PC-9 (cell line): ENCODE data around the gene SYK.

ENCODE experiments used
- CTCF ChIP-seq: fragments of 200-600 bp; sonication (generic); conservative IDR thresholded peaks from 2 replicates; pipeline ENCODE4 v1.6.1; 2017; ENCODE audit warnings: mixed run types, antibody characterized with exemption, mild to moderate bottlenecking, moderate library complexity
- EZH2 ChIP-seq: fragments of 200-600 bp; sonication (generic); IDR thresholded peaks from 2 replicates; pipeline ENCODE4 v1.8.0; 2017; ENCODE audit warnings: antibody characterized with exemption, low read depth

DNA sequence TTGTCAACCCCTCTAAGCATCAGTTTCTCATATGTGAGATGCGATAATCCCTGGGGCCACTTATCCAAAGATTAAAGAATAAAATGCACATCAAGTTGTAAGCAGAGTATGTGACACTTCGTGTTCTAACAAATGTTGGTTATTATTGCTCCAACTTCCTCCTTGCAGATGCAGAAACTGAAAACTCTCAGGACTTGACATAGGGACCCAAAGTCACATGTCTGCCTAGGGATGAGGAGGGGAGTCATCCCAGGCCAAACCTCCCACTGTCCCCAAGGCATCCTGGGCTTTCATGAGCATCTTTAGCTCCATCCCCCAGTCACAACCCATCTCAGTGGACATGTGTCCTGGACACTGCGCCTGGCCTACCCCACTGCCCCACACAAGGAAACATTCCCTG lies 27.5 kb upstream of the SYK start:
- TF ChIP-seq EZH2 (no peak), CTCF (no peak)
